HepG2 (cell line): ENCODE results near the gene SAC3D1. TPM values are rescaled to one million over a fixed set of nuclear protein-coding genes. Genes with fewer than 3 reads are reported as not detected.

Source experiments
- FOXP1 ChIP-seq, 2 experiments: fragments of 450-650 bp in 1 of 2; IDR thresholded peaks; 2 replicates each; pipeline ENCODE4 v1.6.1; 2017 to 2018; ENCODE audit warnings: antibody characterized with exemption in 1 of 2
- HCFC1 ChIP-seq: fragments of 150-350 bp; IDR thresholded peaks from 2 replicates; pipeline ENCODE4 v1.6.1; 2014; ENCODE audit warnings: low read depth, low read length
- HDAC2 ChIP-seq: sonication (generic); formaldehyde crosslinking; IDR thresholded peaks from 2 replicates; pipeline ENCODE4 v1.4.0; 2020; ENCODE audit warnings: missing genetic modification reagents
- HIVEP1 ChIP-seq: sonication (generic); formaldehyde crosslinking; IDR thresholded peaks from 2 replicates; pipeline ENCODE4 v1.4.0; 2020; ENCODE audit warnings: mild to moderate bottlenecking, missing genetic modification reagents
- PHF8 ChIP-seq: sonication (generic); formaldehyde crosslinking; IDR thresholded peaks from 2 replicates; pipeline ENCODE4 v1.5.0; 2020; ENCODE audit warnings: missing genetic modification reagents
- POLR2A ChIP-seq, 2 experiments: IDR thresholded peaks; 2 replicates each; pipeline ENCODE4 v1.6.1; 2011; ENCODE audit warnings: low read depth in 2 of 2, low read length in 2 of 2, mild to moderate bottlenecking in 1 of 2, moderate library complexity in 1 of 2; ENCODE audit not compliant: insufficient read depth in 1 of 2
- RARA ChIP-seq: IDR thresholded peaks from 2 replicates; pipeline ENCODE4 v1.6.1; 2016; ENCODE audit warnings: missing genetic modification reagents, missing compliant biosample characterization
- SNAPC2 ChIP-seq: sonication (generic); formaldehyde crosslinking; IDR thresholded peaks from 2 replicates; pipeline ENCODE4 v1.8.1; 2022; ENCODE audit warnings: mild to moderate bottlenecking, missing genetic modification reagents
- YY1 ChIP-seq: IDR thresholded peaks from 2 replicates; pipeline ENCODE4 v1.6.1; 2011; ENCODE audit warnings: low read length, low read depth, moderate library complexity, mild to moderate bottlenecking; ENCODE audit not compliant: insufficient read depth, insufficient replicate concordance
- ZFX ChIP-seq: sonication (generic); formaldehyde crosslinking; IDR thresholded peaks from 2 replicates; pipeline ENCODE4 v1.4.0; 2020; ENCODE audit warnings: mild to moderate bottlenecking, low read depth, missing genetic modification reagents, moderate library complexity
- ZFY ChIP-seq: sonication (generic); formaldehyde crosslinking; IDR thresholded peaks from 2 replicates; pipeline ENCODE4 v1.4.0; 2020; ENCODE audit warnings: missing genetic modification reagents
- ZNF317 ChIP-seq: sonication (generic); formaldehyde crosslinking; IDR thresholded peaks from 2 replicates; pipeline ENCODE4 v1.5.0; 2020; ENCODE audit warnings: mild to moderate bottlenecking, missing genetic modification reagents
- ZNF546 ChIP-seq: sonication (generic); formaldehyde crosslinking; conservative IDR thresholded peaks from 2 replicates; pipeline ENCODE4 v1.8.1; 2023; ENCODE audit warnings: mild to moderate bottlenecking, missing genetic modification reagents
- ZNF556 ChIP-seq: sonication (generic); formaldehyde crosslinking; IDR thresholded peaks from 2 replicates; pipeline ENCODE4 v1.4.0; 2020; ENCODE audit warnings: mild to moderate bottlenecking, missing genetic modification reagents, borderline replicate concordance
- ZNF564 ChIP-seq: sonication (generic); formaldehyde crosslinking; IDR thresholded peaks from 2 replicates; pipeline ENCODE4 v1.8.1; 2023; ENCODE audit warnings: mild to moderate bottlenecking, missing genetic modification reagents
- ZNF605 ChIP-seq: sonication (generic); formaldehyde crosslinking; IDR thresholded peaks from 2 replicates; pipeline ENCODE4 v1.8.0; 2022; ENCODE audit warnings: mild to moderate bottlenecking, missing genetic modification reagents
- ZNF615 ChIP-seq: sonication (generic); formaldehyde crosslinking; IDR thresholded peaks from 2 replicates; pipeline ENCODE4 v1.5.0; 2020; ENCODE audit warnings: mild to moderate bottlenecking, missing genetic modification reagents, borderline replicate concordance
- ZNF891 ChIP-seq: sonication (generic); formaldehyde crosslinking; IDR thresholded peaks from 2 replicates; pipeline ENCODE4 v1.5.0; 2020; ENCODE audit warnings: mild to moderate bottlenecking, missing genetic modification reagents
- polyA plus RNA-seq, 8 experiments: library from polyadenylated mRNA; depleted of rRNA in 3 of 8; stranded (reverse) in 7 of 8; unstranded in 1 of 8; fragments of >200 nt; fragmentation: Illumina TruSeq in 4 of 8; extraction: Trizol in 4 of 8; gene quantifications; 2 replicates each; pipeline versions ENCODE4 v1.2.1 to v1.2.3, GENCODE V29; 2011 to 2016; ENCODE audit warnings: low read depth in 4 of 8, missing spikeins in 1 of 8, mixed read lengths in 1 of 8; ENCODE audit not compliant: insufficient read depth in 1 of 8
- total RNA-seq, 5 experiments: library from RNA; depleted of rRNA; stranded (reverse); fragments of >200 nt; fragmentation: Illumina TruSeq; extraction: Trizol; gene quantifications; 2 replicates each; pipeline ENCODE4 v1.2.3, GENCODE V29; 2016; ENCODE audit warnings: low read depth in 1 of 5
- TF ChIP-seq, protein P1 (sequence below): sonication (generic); formaldehyde crosslinking; IDR thresholded peaks from 2 replicates; pipeline ENCODE4 v1.5.0; 2020; ENCODE audit warnings: mild to moderate bottlenecking, missing genetic modification reagents, borderline replicate concordance
- TF ChIP-seq, protein P2 (sequence below): IDR thresholded peaks from 2 replicates; pipeline ENCODE4 v1.6.1; 2012; ENCODE audit warnings: low read depth, low read length, improper control_type of control experiment
- TF ChIP-seq, protein P3 (sequence below): sonication (generic); formaldehyde crosslinking; IDR thresholded peaks from 2 replicates; pipeline ENCODE4 v1.4.0; 2020; ENCODE audit warnings: missing genetic modification reagents, borderline replicate concordance

The SAC3D1 gene
- total and polyA plus RNA-seq, 2 of the 13 experiments (the other 11 are each of a cell fraction or from before 2014, with no cell fraction given) = 7.4 to 36.3 TPM

DNA sequence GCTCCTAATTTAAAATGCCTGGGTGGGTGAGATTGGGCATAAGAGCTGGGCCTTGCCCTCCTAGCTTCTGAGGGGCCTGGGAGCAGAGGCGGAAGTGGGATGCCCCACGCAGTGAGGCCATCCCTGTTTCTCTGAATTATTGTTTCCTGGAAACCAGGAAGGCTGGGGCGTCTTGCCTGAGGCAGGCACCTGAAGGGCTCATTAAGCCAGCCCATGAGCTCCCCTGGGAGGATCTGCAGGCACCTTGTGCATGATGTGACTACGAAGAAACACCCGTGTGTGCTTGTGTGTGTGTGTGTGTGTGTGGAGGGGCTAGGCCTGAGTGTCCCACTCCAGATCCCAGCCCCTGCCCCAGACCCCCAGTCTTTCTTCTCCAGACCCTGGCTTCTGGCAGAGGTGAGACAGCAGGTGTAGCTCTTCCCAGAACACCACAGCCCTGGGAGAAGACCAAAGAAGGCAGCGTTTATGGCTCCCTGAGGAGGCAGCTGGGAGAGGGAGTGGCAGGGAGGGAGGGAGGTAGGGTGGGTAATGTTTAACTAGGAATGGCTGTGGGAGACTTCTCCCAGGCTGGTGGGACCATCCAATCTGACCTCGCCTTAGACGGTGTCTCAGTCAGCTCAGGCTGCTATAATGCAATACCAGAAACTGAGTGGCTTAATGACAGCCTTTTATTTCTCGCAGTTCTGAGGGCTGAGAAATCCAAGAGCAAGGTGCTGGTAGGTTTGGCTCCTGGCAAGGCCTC is 42.1 kb upstream of the SAC3D1 start (continued):
- TF ChIP-seq, protein P1, sequence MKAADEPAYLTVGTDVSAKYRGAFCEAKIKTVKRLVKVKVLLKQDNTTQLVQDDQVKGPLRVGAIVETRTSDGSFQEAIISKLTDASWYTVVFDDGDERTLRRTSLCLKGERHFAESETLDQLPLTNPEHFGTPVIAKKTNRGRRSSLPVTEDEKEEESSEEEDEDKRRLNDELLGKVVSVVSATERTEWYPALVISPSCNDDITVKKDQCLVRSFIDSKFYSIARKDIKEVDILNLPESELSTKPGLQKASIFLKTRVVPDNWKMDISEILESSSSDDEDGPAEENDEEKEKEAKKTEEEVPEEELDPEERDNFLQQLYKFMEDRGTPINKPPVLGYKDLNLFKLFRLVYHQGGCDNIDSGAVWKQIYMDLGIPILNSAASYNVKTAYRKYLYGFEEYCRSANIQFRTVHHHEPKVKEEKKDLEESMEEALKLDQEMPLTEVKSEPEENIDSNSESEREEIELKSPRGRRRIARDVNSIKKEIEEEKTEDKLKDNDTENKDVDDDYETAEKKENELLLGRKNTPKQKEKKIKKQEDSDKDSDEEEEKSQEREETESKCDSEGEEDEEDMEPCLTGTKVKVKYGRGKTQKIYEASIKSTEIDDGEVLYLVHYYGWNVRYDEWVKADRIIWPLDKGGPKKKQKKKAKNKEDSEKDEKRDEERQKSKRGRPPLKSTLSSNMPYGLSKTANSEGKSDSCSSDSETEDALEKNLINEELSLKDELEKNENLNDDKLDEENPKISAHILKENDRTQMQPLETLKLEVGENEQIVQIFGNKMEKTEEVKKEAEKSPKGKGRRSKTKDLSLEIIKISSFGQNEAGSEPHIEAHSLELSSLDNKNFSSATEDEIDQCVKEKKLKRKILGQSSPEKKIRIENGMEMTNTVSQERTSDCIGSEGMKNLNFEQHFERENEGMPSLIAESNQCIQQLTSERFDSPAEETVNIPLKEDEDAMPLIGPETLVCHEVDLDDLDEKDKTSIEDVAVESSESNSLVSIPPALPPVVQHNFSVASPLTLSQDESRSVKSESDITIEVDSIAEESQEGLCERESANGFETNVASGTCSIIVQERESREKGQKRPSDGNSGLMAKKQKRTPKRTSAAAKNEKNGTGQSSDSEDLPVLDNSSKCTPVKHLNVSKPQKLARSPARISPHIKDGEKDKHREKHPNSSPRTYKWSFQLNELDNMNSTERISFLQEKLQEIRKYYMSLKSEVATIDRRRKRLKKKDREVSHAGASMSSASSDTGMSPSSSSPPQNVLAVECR (CRISPR knock-in tag) = peak; percentile 33; the same call in 1 of the 2 replicates
- TF ChIP-seq ZNF564 (peak; percentile 60; the same call in 1 of the 2 replicates), YY1 (peak; percentile 35), RARA (CRISPR knock-in tag) (peak; percentile 4; the same call in 1 of the 2 replicates), HCFC1 (no peak), POLR2A (IDR thresholded peaks at IDR 0.05; ENCODE audit: insufficient read depth in 1 of 2, low read depth in 2 of 2, low read length in 2 of 2) (peak in 1 of 2 experiments; percentile 53; a peak in 2 of 4 replicates), ZNF546 (CRISPR knock-in tag) (0 out of 2 replicates have a peak, but pooled peaks have one; percentile 45), SNAPC2 (no peak), ZNF605 (0 out of 2 replicates have a peak, but pooled peaks have one; percentile 40), ZNF891 (CRISPR knock-in tag) (no peak), HDAC2 (CRISPR knock-in tag) (no peak), ZNF556 (CRISPR knock-in tag) (peak; percentile 56; the same call in 1 of the 2 replicates), HIVEP1 (CRISPR knock-in tag) (0 out of 2 replicates have a peak, but pooled peaks have one; percentile 31), ZNF615 (CRISPR knock-in tag) (0 out of 2 replicates have a peak, but pooled peaks have one; percentile 25), ZNF317 (CRISPR knock-in tag) (0 out of 2 replicates have a peak, but pooled peaks have one; percentile 39), ZFX (CRISPR knock-in tag) (peak; percentile 64), FOXP1 (IDR thresholded peaks at IDR 0.05) (no peak), FOXP1 (CRISPR knock-in tag; IDR thresholded peaks at IDR 0.05) (0 out of 2 replicates have a peak, but pooled peaks have one; percentile 5), PHF8 (CRISPR knock-in tag) (peak; percentile 18; the same call in 1 of the 2 replicates), ZFY (CRISPR knock-in tag) (peak; percentile 56; the same call in 1 of the 2 replicates)
- TF ChIP-seq, protein P2, sequence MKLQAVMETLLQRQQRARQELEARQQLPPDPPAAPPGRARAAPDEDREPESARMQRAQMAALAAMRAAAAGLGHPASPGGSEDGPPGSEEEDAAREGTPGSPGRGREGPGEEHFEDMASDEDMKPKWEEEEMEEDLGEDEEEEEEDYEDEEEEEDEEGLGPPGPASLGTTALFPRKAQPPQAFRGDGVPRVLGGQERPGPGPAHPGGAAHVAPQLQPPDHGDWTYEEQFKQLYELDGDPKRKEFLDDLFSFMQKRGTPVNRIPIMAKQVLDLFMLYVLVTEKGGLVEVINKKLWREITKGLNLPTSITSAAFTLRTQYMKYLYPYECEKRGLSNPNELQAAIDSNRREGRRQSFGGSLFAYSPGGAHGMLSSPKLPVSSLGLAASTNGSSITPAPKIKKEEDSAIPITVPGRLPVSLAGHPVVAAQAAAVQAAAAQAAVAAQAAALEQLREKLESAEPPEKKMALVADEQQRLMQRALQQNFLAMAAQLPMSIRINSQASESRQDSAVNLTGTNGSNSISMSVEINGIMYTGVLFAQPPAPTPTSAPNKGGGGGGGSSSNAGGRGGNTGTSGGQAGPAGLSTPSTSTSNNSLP = 0 out of 2 replicates have a peak, but pooled peaks have one; percentile 15
- TF ChIP-seq, protein P3, sequence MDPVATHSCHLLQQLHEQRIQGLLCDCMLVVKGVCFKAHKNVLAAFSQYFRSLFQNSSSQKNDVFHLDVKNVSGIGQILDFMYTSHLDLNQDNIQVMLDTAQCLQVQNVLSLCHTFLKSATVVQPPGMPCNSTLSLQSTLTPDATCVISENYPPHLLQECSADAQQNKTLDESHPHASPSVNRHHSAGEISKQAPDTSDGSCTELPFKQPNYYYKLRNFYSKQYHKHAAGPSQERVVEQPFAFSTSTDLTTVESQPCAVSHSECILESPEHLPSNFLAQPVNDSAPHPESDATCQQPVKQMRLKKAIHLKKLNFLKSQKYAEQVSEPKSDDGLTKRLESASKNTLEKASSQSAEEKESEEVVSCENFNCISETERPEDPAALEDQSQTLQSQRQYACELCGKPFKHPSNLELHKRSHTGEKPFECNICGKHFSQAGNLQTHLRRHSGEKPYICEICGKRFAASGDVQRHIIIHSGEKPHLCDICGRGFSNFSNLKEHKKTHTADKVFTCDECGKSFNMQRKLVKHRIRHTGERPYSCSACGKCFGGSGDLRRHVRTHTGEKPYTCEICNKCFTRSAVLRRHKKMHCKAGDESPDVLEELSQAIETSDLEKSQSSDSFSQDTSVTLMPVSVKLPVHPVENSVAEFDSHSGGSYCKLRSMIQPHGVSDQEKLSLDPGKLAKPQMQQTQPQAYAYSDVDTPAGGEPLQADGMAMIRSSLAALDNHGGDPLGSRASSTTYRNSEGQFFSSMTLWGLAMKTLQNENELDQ (CRISPR knock-in tag) = no peak
